ENCODE measurements around the gene CEACAM3.

CEACAM3 gene

GRCh38 chr19:41843371-41843770 is 47.0 kb downstream of the CEACAM3 start:
- in situ Hi-C loops (cut with MboI; ENCODE audit: low sequenced_read_pairs) = no loop called here

DNA sequence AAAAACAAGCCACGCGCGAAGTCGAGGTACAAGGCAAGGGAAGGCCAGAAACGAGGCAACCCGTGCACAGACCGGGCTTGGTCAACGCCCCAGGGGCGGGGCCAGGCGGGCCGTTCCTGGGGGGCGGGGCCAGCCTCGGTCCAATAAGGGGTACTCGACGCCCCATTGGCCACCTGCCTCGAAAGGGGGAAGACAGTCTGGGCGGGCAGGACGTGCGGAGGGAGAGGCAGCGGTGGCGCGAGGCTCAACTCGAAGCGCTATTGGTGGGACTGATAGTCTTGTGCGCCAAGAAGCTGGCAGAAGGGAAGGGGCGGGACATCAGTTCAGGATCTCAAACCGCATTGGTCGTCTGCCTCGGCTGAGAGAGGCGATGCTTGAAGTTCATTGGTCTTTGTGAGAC is 48.2 kb downstream of the CEACAM3 start, which contains the start of gene LYPD4:
Gene LYPD4, minus strand, starts transcription at position 83 of the 400 bp plus-strand sequence. CDS start 5,398 bp downstream, outside the sequence.
- in situ Hi-C loops (cut with MboI; ENCODE audit: low sequenced_read_pairs) = no loop called here

DNA sequence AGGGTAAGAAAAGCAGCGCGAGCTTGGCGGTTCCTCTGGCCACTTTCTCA is 48.4 kb downstream of the CEACAM3 start, which contains the start of gene DMRTC2:
Gene DMRTC2, plus strand, starts transcription at position 42 of the 50 bp plus-strand sequence. CDS start 2,387 bp downstream, outside the sequence.
- in situ Hi-C loops (cut with MboI; ENCODE audit: low sequenced_read_pairs) = no loop called here

- in situ Hi-C loops (cut with MboI; ENCODE audit: low sequenced_read_pairs) = no loop called here
Observed at GRCh38 chr19:41845051-41845590, 48.7 kb downstream of the CEACAM3 start.

- in situ Hi-C loops (cut with MboI; ENCODE audit: low sequenced_read_pairs) = no loop called here
Observed at GRCh38 chr19:41847351-41848105, 51.1 kb downstream of the CEACAM3 start.

- in situ Hi-C loops (cut with MboI; ENCODE audit: low sequenced_read_pairs) = no loop called here
Observed at GRCh38 chr19:41848666-41849065, 52.3 kb downstream of the CEACAM3 start.

DNA sequence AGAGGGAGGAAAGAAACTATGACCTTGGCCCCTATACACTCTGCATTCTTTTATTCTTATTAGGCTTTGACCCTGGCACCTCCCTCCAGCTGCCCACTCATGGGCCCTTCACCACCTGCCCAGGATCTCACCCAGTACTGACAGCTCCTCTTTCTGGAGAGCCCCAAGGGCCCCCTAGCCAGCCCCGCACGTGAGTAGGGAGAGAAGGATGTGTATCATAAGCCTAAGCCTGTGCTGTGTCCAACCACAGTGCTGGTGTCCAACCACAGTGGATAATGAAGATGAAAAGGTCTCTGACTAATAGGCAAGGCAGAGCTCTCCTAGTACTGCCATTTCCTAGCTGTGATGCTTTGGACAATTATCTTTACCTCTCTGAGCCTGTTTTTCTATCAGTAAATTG is 52.7 kb downstream of the CEACAM3 start:
- in situ Hi-C loops (cut with MboI; ENCODE audit: low sequenced_read_pairs) = no loop called here

GRCh38 chr19:41850381-41850780 is 54.0 kb downstream of the CEACAM3 start:
- in situ Hi-C loops (cut with MboI; ENCODE audit: low sequenced_read_pairs) = no loop called here

GRCh38 chr19:41851456-41851855 is 55.1 kb downstream of the CEACAM3 start:
- in situ Hi-C loops (cut with MboI; ENCODE audit: low sequenced_read_pairs) = no loop called here

DNA sequence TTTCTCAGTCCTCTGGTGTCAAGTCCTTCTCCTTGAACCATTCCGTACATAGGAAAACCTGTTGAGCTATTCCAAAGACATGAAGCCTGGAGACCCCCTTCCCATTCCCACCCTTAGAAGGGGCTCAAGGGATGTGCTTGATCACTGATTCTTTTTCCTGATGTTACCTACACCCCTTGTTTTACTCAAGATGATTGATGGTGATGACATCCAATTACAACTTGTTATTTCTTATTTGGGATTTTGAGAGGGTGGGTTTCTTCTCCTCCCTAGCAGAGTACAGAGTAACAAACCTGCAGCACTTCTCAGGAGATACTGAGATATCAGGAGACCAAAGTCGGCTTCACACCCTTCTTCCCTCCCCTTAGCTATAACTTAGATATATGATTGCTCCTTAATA is 57.0 kb downstream of the CEACAM3 start:
- in situ Hi-C loops (cut with MboI; ENCODE audit: low sequenced_read_pairs) = no loop called here

GRCh38 chr19:41853768-41854167 is 57.4 kb downstream of the CEACAM3 start:
- in situ Hi-C loops (cut with MboI; ENCODE audit: low sequenced_read_pairs) = no loop called here

DNA sequence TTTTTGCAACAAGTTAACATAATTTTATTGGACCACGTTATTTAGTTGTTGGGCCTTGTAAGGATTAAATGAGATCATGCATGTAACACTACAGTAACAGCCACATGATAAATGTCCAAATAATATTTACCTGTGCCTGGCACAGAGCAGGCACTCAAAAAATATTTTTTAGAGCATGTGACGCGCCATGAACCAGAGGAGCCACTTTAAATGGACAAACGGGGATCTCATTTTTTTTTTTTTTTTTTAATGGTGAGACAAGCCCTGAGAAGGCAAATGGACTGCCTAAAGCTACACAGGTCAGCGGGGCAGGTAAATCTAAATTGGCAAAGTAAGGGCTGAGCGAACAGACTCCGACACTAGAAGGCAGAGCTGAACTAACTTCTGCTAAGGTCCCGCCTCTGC is 62.8 kb downstream of the CEACAM3 start:
- in situ Hi-C loops (cut with MboI; ENCODE audit: low sequenced_read_pairs) = no loop called here

- in situ Hi-C loops (cut with MboI; ENCODE audit: low sequenced_read_pairs) = loop anchor here (10.0 kb wide), 1 partner anchor 95 kb away; the partner anchor contains the start of gene RABAC1
Observed at GRCh38 chr19:41859618-41860418, 63.4 kb downstream of the CEACAM3 start, which contains the start of gene RPS19. RPS19 (plus strand) TSS chr19:41860255; CDS start chr19:41860775, 520 bp downstream.

GRCh38 chr19:41860419-41861115 is 64.2 kb downstream of the CEACAM3 start:
- in situ Hi-C loops (cut with MboI; ENCODE audit: low sequenced_read_pairs) = loop anchor here (10.0 kb wide), 1 partner anchor 94 kb away; the partner anchor contains the start of gene RABAC1

Measured in HL-60/S4 treated with phorbol 12-myristate 13-acetate at 8.2 ng/mL for 4 days and 3 days (cell line).